ENCODE results near the gene KRTAP13-2.

Gene KRTAP13-2

GRCh38 chr21:30332681-30333080, 39.4 kb downstream of the KRTAP13-2 start:
- no peak for DNase-seq (ENCODE audit: extremely low read depth, low read depth)
- H3K4me3 ChIP-seq (replicated peaks; ENCODE audit: low read depth, low read length), result no peak overlapping the region
- no peak for TF ChIP-seq CTCF (IDR thresholded peaks at IDR 0.05; ENCODE audit: low read depth, low read length, missing control alignments)

- TF ChIP-seq CTCF (IDR thresholded peaks at IDR 0.05; ENCODE audit: low read depth, low read length, missing control alignments), result no peak
- no peak for DNase-seq (ENCODE audit: extremely low read depth, low read depth)
- H3K4me3 ChIP-seq (replicated peaks; ENCODE audit: low read depth, low read length), result no peak overlapping the region
These were observed 42.7 kb downstream of the KRTAP13-2 start for GRCh38 chr21:30329203-30329875.

- DNase-seq (ENCODE audit: extremely low read depth, low read depth), result no peak
- H3K4me3 ChIP-seq (replicated peaks; ENCODE audit: low read depth, low read length), result no peak overlapping the region
- TF ChIP-seq CTCF (IDR thresholded peaks at IDR 0.05; ENCODE audit: low read depth, low read length, missing control alignments), result no peak
These were observed 45.7 kb downstream of the KRTAP13-2 start for GRCh38 chr21:30326390-30326789.
